Endodermal cell (in vitro differentiated cells): ENCODE data around the gene TMOD3. TPM values are rescaled to one million over a fixed set of nuclear protein-coding genes. Genes with fewer than 3 reads are reported as not detected.

Experiments
- DNase-seq: peaks from one replicate; pipeline ENCODE4 v3.0.0-alpha.2; 2017
- H3K27ac ChIP-seq: 2 replicates; pipeline ENCODE4 v1.5.1; 2013; ENCODE audit warnings: mild to moderate bottlenecking, low read depth, low read length, moderate library complexity
- H3K27me3 ChIP-seq: 2 replicates; pipeline ENCODE4 v1.6.1; 2013; ENCODE audit warnings: mild to moderate bottlenecking, low read length, moderate library complexity; ENCODE audit not compliant: insufficient read depth, control insufficient read depth, poor library complexity, severe bottlenecking
- H3K36me3 ChIP-seq: 2 replicates; pipeline ENCODE4 v1.7.0; 2013; ENCODE audit warnings: mild to moderate bottlenecking, low read length, moderate library complexity; ENCODE audit not compliant: control insufficient read depth, insufficient read depth
- H3K4me1 ChIP-seq: one replicate; pipeline ENCODE4 v1.7.0; 2013; ENCODE audit warnings: low read length; ENCODE audit not compliant: control insufficient read depth, insufficient read depth
- H3K4me3 ChIP-seq: 2 replicates; pipeline ENCODE4 v1.5.1; 2013; ENCODE audit warnings: mild to moderate bottlenecking, low read length, moderate library complexity
- H3K9ac ChIP-seq: 2 replicates; pipeline ENCODE4 v1.6.1; 2013; ENCODE audit warnings: mild to moderate bottlenecking, low read length, moderate library complexity; ENCODE audit not compliant: poor library complexity, severe bottlenecking; ENCODE audit errors: extremely low read depth
- H3K9me3 ChIP-seq: 2 replicates; pipeline ENCODE4 v1.6.1; 2013; ENCODE audit warnings: mild to moderate bottlenecking, low read length, moderate library complexity; ENCODE audit not compliant: control insufficient read depth
- H3K27ac Mint-ChIP-seq: 2 replicates; pipeline ENCODE4 v1.8.0; 2020; ENCODE audit warnings: mixed read lengths
- H3K27me3 Mint-ChIP-seq: 2 replicates; pipeline ENCODE4 v1.8.0; 2021; ENCODE audit warnings: mild to moderate bottlenecking, mixed read lengths; ENCODE audit not compliant: insufficient read depth
- H3K36me3 Mint-ChIP-seq: 2 replicates; pipeline ENCODE4 v1.8.0; 2020; ENCODE audit warnings: low read depth, mixed read lengths
- H3K4me1 Mint-ChIP-seq: 2 replicates; pipeline ENCODE4 v1.8.0; 2020; ENCODE audit warnings: mixed read lengths
- H3K4me3 Mint-ChIP-seq: 2 replicates; pipeline ENCODE4 v1.8.0; 2020; ENCODE audit warnings: mild to moderate bottlenecking, moderate library complexity, mixed read lengths
- H3K9me3 Mint-ChIP-seq: 2 replicates; pipeline ENCODE4 v1.8.0; 2020; ENCODE audit warnings: mild to moderate bottlenecking, mixed read lengths
- CTCF ChIP-seq: fragments of 200-600 bp; sonication (generic); conservative IDR thresholded peaks from 2 replicates; pipeline ENCODE4 v1.5.0; 2021; ENCODE audit warnings: antibody characterized with exemption, mild to moderate bottlenecking
- WGBS, 2 experiments: methylation state at CpG; one replicate each; pipeline versions ENCODE4 v1.1.5 to v1.1.7; 2013; ENCODE audit warnings: missing lambda C conversion rate in 2 of 2, mixed read lengths in 1 of 2; ENCODE audit not compliant: insufficient coverage in 1 of 2, insufficient read length in 1 of 2; 5-methylcytosine and 5-hydroxymethylcytosine counted together
- total RNA-seq, 2 donors: library from RNA; stranded (reverse); fragmentation: NEBNext Ultra II Directional in 1 of 2; extraction: Animal tissue kit (Norgen Biotek cat#: 25700) in 1 of 2; gene quantifications; 2 replicates in 1 of 2; 3 replicates in 1 of 2; pipeline ENCODE4 v1.2.1, GENCODE V29; 2021

TMOD3 gene
- total RNA-seq, 2 donors from 2014 or later: 39.6 to 44.4 TPM

GRCh38 chr15:51879555-51879954 is 50.1 kb downstream of the TMOD3 start:
- Histone ChIP-seq H3K27me3 (no peaks in the 10 kb centered on the region), H3K36me3 (peaks cover 21% of the 10 kb centered on the region), H3K4me3 (no peak overlapping the region), H3K9ac (no peak overlapping the region), H3K9me3 (peaks cover 2% of the 10 kb centered on the region), H3K4me1 (peaks cover 5% of the 10 kb centered on the region), H3K27ac (no peak overlapping the region)
- no peaks in the 10 kb centered on the region for H3K27me3 Mint-ChIP-seq
- peaks cover 4% of the 10 kb centered on the region for H3K4me1 Mint-ChIP-seq
- H3K9me3 Mint-ChIP-seq: no peaks in the 10 kb centered on the region
- H3K4me3 Mint-ChIP-seq: no peak overlapping the region
- WGBS, 2 experiments: no CpG with 5 or more reads among the region's 1 CpG
- peaks cover 33% of the 10 kb centered on the region for H3K36me3 Mint-ChIP-seq
- TF ChIP-seq CTCF: no peak
- H3K27ac Mint-ChIP-seq: no peak overlapping the region
- DNase-seq: no peak

- Mint-ChIP-seq H3K27me3 (no peaks in the 10 kb centered on the region), H3K4me1 (peaks cover 6% of the 10 kb centered on the region), H3K4me3 (no peak overlapping the region), H3K9me3 (peaks cover 12% of the 10 kb centered on the region), H3K36me3 (peaks cover 45% of the 10 kb centered on the region), H3K27ac (no peak overlapping the region)
- WGBS, 2 experiments: 93 to 94% methylated on average over 2 of the region's 2 CpGs
- no peak for DNase-seq
- Histone ChIP-seq H3K9me3 (peaks cover 16% of the 10 kb centered on the region), H3K36me3 (peaks cover 27% of the 10 kb centered on the region), H3K27ac (no peak overlapping the region), H3K27me3 (no peaks in the 10 kb centered on the region), H3K9ac (no peak overlapping the region), H3K4me3 (no peak overlapping the region), H3K4me1 (peaks cover 5% of the 10 kb centered on the region)
- TF ChIP-seq CTCF: no peak
Measured at GRCh38 chr15:51883271-51883837, 53.9 kb downstream of the TMOD3 start.

- WGBS, 2 experiments: 92% methylated on average over 1 of the region's 1 CpG; no CpG with 5 or more reads in 1 of the 2 experiments
- Histone ChIP-seq H3K27ac (peak overlapping the region; percentile 25), H3K9me3 (peaks cover 16% of the 10 kb centered on the region), H3K27me3 (no peaks in the 10 kb centered on the region), H3K4me3 (no peak overlapping the region), H3K36me3 (peaks cover 33% of the 10 kb centered on the region), H3K4me1 (no peaks in the 10 kb centered on the region), H3K9ac (no peak overlapping the region)
- Mint-ChIP-seq H3K4me3 (no peak overlapping the region), H3K27me3 (no peaks in the 10 kb centered on the region), H3K4me1 (peaks cover 2% of the 10 kb centered on the region), H3K27ac (no peak overlapping the region), H3K9me3 (peaks cover 12% of the 10 kb centered on the region), H3K36me3 (peaks cover 49% of the 10 kb centered on the region)
- no peak for TF ChIP-seq CTCF
- no peak for DNase-seq
Measured at GRCh38 chr15:51884041-51884440, 54.6 kb downstream of the TMOD3 start.
